IPS-18c (cell line): ENCODE data around the gene LDLR.
"Not testable (repeated sequence)": the region's sequence is repeated elsewhere in the genome, so short reads cannot be mapped to it uniquely, and the experiment has no call there.

Experiments used
- H3K4me3 ChIP-seq: 2 replicates; pipeline ENCODE4 v1.7.0; 2013; ENCODE audit warnings: low read depth, mild to moderate bottlenecking, low read length, moderate library complexity; ENCODE audit not compliant: insufficient read depth
- H3K9me3 ChIP-seq: one replicate; pipeline ENCODE4 v1.6.1; 2013; ENCODE audit warnings: mild to moderate bottlenecking, low read length, moderate library complexity; ENCODE audit not compliant: control insufficient read depth, insufficient read depth

Gene LDLR

GRCh38 chr19:11152318-11153062 is 63.2 kb downstream of the LDLR start:
- Histone ChIP-seq H3K4me3 (no peak overlapping the region), H3K9me3 (no peaks in the 10 kb centered on the region)

- peak overlapping the region; percentile 96 for H3K4me3 ChIP-seq
- no peaks in the 10 kb centered on the region for H3K9me3 ChIP-seq
These were observed 65.4 kb downstream of the LDLR start for GRCh38 chr19:11154683-11155047.

DNA sequence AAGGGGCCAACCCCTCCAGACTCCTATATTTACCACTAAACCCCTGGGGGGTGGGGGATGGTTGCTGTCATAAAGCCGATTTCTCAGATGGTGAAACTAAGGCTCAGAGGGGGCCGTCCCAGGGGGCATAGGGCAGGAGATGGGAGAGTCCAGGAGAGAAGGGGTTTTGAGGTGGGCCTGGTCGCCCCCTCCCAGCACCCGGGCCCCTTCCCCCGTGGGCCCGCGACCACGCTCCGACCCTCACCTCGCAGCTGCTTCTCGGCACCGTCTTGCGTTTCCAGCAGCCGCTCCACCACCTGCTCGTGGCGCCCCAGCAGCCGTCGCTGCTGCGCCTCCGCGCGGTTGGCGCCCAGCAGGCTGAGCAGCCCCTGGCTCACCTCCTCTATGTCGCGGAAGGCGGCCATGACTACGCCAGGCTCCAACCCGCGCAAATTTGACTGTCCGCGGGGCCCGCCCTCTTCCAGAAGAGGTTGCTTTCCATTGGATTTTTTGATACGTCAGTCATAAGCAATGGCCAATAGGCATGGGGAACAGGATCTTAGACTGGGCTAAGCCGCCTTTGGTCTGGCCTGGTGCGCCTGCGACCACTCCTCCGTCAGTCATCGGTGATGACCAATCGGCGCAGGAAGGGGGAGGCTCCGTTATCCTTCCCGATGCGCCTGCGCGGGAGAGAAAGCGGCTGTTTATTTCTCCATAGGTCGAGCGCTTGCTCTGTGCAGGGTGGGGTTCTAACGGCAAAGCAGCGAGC is 66.3 kb downstream of the LDLR start, which contains the start of gene SPC24:
Gene SPC24 (minus strand): TSS at position 410 of the 748 bp plus-strand sequence. CDS start 6 bp downstream, at position 404.
- Histone ChIP-seq H3K4me3 (peak within 1 kb of the TSS; percentile 96), H3K9me3 (no peaks in the 10 kb centered on the region)

GRCh38 chr19:11159598-11160439 is 70.6 kb downstream of the LDLR start:
- H3K4me3 ChIP-seq, result no peak overlapping the region
- H3K9me3 ChIP-seq, result no peaks in the 10 kb centered on the region

DNA sequence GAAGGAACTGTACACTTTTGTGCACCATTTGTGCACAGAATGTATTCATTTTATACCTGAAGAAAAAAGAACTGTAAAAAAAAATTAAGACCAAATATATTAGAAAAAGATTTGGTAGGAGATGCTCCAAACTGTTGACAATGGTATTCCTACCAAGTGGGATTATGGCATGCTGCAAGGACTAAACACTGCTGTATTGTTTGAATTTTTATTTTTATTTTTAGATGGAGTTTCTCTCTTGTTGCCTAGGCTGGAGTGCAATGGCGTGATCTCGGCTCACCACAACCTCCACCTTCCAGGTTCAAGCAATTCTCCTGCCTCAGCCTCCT is 71.1 kb downstream of the LDLR start:
- not testable (repeated sequence) for H3K4me3 ChIP-seq, H3K9me3 ChIP-seq

DNA sequence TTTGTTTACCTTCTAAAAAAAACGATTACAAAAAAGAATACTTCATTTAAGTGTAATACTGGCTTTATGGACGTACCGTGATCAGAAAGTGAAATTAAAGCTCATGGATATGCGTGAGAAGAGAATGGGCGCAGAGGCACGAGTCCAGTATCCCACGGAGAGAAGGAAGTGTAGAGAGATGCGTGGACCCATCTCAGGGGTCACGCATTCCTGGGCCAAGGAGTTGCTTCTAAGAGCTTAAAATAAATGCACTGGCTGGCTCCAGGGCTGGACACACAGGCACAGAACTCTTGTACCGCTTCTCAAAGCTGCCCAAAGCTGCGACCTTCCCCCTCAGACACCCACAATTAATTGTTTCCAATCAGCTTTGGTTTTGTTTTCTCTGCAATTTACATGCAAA is 75.0 kb downstream of the LDLR start:
- Histone ChIP-seq H3K4me3 (no peak overlapping the region), H3K9me3 (no peaks in the 10 kb centered on the region)

DNA sequence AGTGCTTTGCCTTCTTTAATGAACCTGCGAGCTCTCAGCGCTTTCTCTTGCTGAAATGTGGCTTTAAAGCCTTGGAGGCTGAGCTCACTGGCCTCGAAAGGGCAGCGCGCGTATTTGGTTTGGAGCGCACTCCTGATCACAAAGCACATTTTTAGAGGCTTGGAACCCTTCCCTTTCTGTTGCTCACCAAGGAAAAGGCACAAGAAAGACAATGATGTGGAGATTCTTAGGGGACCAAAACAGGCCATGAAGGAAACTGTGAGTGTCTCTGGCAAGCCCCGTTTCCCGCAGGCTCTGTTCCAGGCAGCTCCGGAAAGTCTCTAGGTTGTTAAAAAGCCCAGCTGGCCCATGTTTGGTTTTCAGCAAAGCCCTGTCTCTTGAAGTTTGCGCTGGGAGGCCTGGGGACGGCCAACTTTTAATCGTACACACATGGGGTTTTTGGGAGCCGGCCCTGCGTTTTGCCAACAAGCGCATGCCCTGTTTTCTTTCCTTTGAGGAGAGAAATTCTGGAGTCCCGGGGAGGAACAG is 75.7 kb downstream of the LDLR start:
- H3K4me3 ChIP-seq, result no peak overlapping the region
- no peaks in the 10 kb centered on the region for H3K9me3 ChIP-seq

- no peak overlapping the region for H3K4me3 ChIP-seq
These were observed 76.3 kb downstream of the LDLR start for GRCh38 chr19:11165486-11166030.

GRCh38 chr19:11166281-11167142 is 77.2 kb downstream of the LDLR start:
- H3K4me3 ChIP-seq, result no peak overlapping the region
- no peaks in the 10 kb centered on the region for H3K9me3 ChIP-seq

More at GRCh38 chr19:11165486-11166030, 76.3 kb downstream of the LDLR start:
- H3K9me3 ChIP-seq, result no peaks in the 10 kb centered on the region

DNA sequence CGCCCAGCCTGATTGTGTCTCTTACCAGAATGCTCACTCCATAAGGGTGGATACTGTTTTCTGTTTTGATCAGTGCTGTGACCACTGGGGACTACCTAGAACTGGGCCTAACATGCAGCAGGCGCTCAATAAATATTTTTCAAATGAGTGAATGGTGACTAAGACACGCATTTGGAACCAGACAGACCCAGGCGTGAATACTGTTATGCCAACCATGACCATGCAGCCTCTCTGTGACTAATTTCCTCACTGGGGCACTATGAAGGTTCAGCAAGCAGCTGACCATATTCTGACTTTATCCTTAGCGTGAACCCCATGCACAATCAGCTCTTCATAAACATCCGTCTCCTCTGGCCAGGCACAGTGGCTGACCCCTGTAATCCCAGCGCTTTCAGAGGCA is 79.3 kb downstream of the LDLR start:
- Histone ChIP-seq H3K4me3 (peak overlapping the region; percentile 3; the same call in 1 of the 2 replicates), H3K9me3 (no peaks in the 10 kb centered on the region)

DNA sequence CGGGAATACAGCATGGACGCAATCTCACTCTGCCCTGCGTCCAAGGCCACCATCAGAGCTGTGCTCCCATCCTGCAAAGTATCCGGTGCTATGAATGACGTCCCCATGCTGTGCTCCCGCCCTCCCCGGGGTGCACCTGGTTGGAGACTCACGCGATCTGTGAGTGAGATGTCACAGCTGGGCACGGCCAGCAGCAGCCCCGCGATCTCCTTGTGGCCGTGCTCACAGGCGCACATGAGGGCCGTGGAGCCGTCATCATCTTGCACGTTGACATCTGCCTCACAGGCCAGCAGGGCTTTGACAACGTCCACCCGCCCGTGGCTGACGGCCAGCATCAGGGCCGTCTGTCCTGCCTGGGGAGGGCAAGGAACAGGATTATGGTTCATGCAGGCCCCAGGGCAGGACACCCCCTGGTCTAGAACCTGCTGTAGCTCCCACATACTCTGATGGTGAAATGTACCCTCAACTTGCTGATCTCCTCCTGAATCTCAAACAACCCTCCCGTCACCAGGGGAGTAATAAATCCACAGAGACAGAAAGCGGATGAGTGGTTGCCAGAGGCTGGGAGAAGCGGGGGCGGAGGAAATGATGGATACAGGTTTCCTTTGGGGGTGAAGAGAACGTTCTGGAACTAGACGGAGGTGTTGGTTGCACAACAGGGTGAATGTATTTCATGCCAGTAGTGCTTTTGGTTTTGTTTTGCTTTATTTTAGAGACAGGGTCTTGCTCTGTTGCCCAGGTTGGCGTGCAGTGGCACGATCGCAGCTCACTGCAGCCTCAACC is 80.8 kb downstream of the LDLR start:
- H3K9me3 ChIP-seq, result no peaks in the 10 kb centered on the region
- H3K4me3 ChIP-seq, result no peak overlapping the region

GRCh38 chr19:11171144-11171543 is 81.9 kb downstream of the LDLR start:
- Histone ChIP-seq H3K4me3 (no peak overlapping the region), H3K9me3 (no peaks in the 10 kb centered on the region)

DNA sequence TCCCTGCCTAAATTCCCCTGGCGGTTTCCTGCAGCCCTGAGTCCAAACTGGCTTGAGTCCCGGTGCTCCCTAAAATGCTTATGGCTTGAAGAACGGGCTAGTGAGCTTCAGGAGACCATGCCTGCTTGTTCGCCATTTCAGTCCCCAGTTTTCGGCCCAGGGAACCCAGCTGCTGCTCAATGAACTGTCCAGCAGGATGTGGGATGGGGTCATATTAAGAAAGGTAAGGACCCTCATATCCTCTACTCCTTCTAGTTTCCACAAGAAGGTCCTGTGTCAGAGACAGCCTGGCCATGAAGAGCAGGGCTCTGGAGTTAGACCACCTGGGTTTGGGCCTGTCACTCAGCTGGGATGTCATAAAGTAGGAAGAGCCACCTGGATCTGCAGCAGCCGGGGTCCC is 83.3 kb downstream of the LDLR start:
- no peaks in the 10 kb centered on the region for H3K9me3 ChIP-seq
- H3K4me3 ChIP-seq, result no peak overlapping the region

- H3K9me3 ChIP-seq, result no peaks in the 10 kb centered on the region
- no peak overlapping the region for H3K4me3 ChIP-seq
These were observed 84.4 kb downstream of the LDLR start for GRCh38 chr19:11173516-11174155.

GRCh38 chr19:11174336-11174735 is 85.1 kb downstream of the LDLR start:
- Histone ChIP-seq H3K9me3 (no peaks in the 10 kb centered on the region), H3K4me3 (no peak overlapping the region)
